Measurements from ENCODE around the gene ZBTB40. TPM values are rescaled to one million over a fixed set of nuclear protein-coding genes. Genes with fewer than 3 reads are reported as not detected.

ZBTB40 gene
- total RNA-seq, 4 donors from 2014 or later = 13.8 to 21.1 (median 18.4) TPM

DNA sequence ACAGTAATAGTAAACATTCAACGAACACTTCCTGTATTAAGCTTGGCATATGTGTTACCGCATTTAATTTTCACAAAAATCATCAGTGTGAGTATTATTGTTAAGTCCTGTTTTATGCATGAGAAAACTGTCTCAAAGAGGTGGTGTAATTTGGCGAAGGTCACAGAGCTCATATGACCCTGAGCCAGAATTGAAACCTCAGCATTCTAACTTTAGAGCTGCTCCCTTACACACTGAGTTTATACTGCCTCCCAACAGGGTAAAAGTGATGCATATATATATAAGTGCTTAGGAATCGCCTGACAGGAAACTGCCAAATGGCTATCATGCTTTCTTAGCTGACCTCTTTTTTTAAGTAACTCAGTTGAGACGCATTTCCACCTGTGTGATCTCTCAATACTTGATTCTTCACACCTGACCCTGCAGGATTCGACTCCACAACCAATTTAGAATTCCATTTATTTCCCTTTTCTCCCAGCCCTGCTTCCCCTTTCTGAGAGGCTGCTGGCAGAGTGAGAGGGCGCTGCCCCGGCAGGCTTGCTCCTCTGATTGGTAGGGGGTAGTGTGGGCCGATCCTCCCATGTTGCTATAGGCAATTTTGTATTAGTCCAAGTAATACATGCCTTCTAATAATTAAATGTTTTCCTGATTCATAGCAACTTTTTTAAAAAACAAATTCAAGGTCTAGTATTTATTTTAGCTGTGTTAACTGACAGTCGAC lies 40.5 kb downstream of the ZBTB40 start:
- H3K36me3 ChIP-seq = peaks cover 4 to 65% (median 24%) of the 10 kb centered on the region in 4 donors
- DNase-seq (ENCODE audit: extremely low spot score) = no peak
- H3K9me3 ChIP-seq = no peaks in the 10 kb centered on the region
- no peak overlapping the region for H3K4me3 ChIP-seq
- no peak overlapping the region for H3K27ac ChIP-seq (replicated peaks in 1 of 4)
- H3K4me1 ChIP-seq = peaks cover 0 to 15% (median 8%) of the 10 kb centered on the region in 4 donors
- 85% methylated on average over 10 of the region's 10 CpGs for WGBS
- TF ChIP-seq EP300 (IDR thresholded peaks at IDR 0.05) (no peak), POLR2AphosphoS5 (IDR thresholded peaks at IDR 0.05) (no peak), POLR2A (IDR thresholded peaks at IDR 0.05; ENCODE audit: low read depth) (no peak)
- TF ChIP-seq, protein P1, sequence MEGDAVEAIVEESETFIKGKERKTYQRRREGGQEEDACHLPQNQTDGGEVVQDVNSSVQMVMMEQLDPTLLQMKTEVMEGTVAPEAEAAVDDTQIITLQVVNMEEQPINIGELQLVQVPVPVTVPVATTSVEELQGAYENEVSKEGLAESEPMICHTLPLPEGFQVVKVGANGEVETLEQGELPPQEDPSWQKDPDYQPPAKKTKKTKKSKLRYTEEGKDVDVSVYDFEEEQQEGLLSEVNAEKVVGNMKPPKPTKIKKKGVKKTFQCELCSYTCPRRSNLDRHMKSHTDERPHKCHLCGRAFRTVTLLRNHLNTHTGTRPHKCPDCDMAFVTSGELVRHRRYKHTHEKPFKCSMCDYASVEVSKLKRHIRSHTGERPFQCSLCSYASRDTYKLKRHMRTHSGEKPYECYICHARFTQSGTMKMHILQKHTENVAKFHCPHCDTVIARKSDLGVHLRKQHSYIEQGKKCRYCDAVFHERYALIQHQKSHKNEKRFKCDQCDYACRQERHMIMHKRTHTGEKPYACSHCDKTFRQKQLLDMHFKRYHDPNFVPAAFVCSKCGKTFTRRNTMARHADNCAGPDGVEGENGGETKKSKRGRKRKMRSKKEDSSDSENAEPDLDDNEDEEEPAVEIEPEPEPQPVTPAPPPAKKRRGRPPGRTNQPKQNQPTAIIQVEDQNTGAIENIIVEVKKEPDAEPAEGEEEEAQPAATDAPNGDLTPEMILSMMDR (IDR thresholded peaks at IDR 0.05) = no peak
- intact Hi-C loops (cut with DNase I) = no loop called here
- no peaks in the 10 kb centered on the region for H3K27me3 ChIP-seq

DNA sequence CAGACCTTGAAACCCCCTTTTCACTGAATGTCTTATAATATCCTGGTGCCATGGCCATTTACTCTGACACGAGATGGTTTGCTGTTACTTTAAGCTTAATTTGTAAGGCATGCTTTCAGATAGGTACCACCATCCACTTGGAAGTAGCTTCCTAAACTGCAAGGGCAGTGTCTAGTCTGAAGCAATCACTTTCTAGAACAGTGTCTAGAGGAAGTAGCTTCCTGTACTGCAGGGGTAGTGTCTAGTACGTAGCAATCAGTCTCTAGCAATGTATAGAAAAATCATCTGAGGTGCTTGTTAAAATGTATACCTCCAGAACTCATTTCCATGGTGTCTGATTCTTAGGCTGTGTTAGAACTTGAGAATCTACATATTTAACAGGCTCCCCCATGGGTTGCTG lies 42.5 kb downstream of the ZBTB40 start:
- Histone ChIP-seq H3K36me3 (peaks cover 4 to 65% (median 24%) of the 10 kb centered on the region in 4 donors), H3K27ac (replicated peaks in 1 of 4) (no peak overlapping the region), H3K4me1 (peaks cover 10 to 14% (median 10%) of the 10 kb centered on the region in 4 donors), H3K27me3 (no peaks in the 10 kb centered on the region), H3K9me3 (no peaks in the 10 kb centered on the region), H3K4me3 (no peak overlapping the region)
- intact Hi-C loops (cut with DNase I) = no loop called here
- TF ChIP-seq, protein P1 (IDR thresholded peaks at IDR 0.05) = no peak
- TF ChIP-seq EP300 (IDR thresholded peaks at IDR 0.05) (no peak), POLR2A (IDR thresholded peaks at IDR 0.05; ENCODE audit: low read depth) (no peak), POLR2AphosphoS5 (IDR thresholded peaks at IDR 0.05) (no peak)
- DNase-seq (ENCODE audit: extremely low spot score) = no peak
- 90% methylated on average over 2 of the region's 2 CpGs for WGBS

DNA sequence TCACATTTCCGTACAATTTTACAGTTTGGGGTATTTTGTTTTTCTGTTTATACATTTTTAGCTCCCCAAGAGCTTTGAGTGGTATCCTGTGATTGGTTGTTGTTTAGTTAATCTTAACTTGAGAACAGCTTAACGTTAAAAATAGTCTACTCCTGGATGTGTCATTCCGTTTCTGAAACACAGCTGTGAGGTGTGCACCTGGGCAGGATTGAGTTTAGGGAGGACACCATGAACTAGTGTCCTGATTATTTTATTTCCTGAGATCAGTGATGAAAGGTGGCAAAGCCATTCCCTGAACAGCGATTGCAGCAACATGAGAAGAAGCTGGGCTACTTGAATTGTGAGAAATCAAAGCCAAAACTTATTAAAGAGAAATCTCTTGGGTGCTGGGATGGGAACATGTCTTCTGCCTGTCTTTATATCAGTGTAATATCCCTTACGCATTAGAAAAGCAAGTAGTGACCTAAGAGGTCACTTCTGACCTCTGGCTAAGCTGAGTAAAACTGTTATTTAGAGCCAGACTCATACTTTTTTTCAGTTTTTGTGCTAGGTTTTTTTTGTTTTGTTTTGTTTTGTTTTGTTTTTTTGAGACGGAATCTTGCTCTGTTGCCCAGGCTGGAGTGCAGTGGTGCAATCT lies 43.4 kb downstream of the ZBTB40 start:
- peaks cover 15 to 20% (median 19%) of the 10 kb centered on the region in 4 donors for H3K4me1 ChIP-seq
- peaks cover 4 to 59% (median 22%) of the 10 kb centered on the region in 4 donors for H3K36me3 ChIP-seq
- no peaks in the 10 kb centered on the region for H3K27me3 ChIP-seq
- no peaks in the 10 kb centered on the region for H3K9me3 ChIP-seq
- TF ChIP-seq POLR2A (IDR thresholded peaks at IDR 0.05; ENCODE audit: low read depth) (no peak), EP300 (IDR thresholded peaks at IDR 0.05) (no peak), POLR2AphosphoS5 (IDR thresholded peaks at IDR 0.05) (no peak)
- TF ChIP-seq, protein P1 (IDR thresholded peaks at IDR 0.05) = no peak
- intact Hi-C loops (cut with DNase I) = no loop called here
- no peak overlapping the region for H3K27ac ChIP-seq (replicated peaks in 1 of 4)
- no peak for DNase-seq (ENCODE audit: extremely low spot score)
- H3K4me3 ChIP-seq = no peak overlapping the region
- 81% methylated on average over 6 of the region's 6 CpGs for WGBS

DNA sequence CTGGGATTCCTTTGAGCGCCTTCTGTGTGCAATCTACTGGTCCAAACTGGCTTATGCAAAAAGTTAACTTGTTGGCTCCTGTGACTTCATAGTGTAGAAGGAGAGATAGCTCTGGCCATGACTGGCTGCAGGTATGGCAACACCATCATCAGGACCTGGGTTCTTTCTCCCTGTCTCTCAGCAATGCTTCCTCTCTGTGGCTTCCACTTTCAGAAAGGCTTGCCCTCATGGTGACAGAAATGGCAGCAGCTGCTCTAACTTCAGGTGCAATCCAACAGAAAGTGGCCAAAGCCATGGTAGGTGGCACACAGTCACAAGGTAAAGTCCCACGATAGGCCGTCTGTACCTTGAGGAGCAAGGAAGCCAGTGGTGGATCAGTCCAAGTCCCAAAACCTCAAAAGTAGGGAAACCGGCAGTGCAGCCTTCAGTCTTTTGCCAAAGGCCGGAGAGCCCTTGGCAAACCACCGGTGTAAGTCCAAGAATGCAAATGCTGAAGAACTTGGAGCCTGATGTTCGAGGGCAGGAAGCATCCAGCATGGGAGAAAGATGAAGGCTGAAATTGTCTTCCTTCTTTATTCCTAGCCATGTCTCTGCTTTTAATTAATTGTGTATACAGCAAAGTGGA lies 45.0 kb downstream of the ZBTB40 start:
- Histone ChIP-seq H3K4me3 (no peak overlapping the region), H3K36me3 (peaks cover 4 to 43% (median 16%) of the 10 kb centered on the region in 4 donors), H3K9me3 (no peaks in the 10 kb centered on the region), H3K4me1 (peaks cover 23 to 31% (median 30%) of the 10 kb centered on the region in 4 donors), H3K27me3 (no peaks in the 10 kb centered on the region), H3K27ac (replicated peaks in 1 of 4) (no peak overlapping the region)
- intact Hi-C loops (cut with DNase I) = no loop called here
- no peak for TF ChIP-seq POLR2A (IDR thresholded peaks at IDR 0.05; ENCODE audit: low read depth)
- TF ChIP-seq, protein P1 (IDR thresholded peaks at IDR 0.05) = no peak
- no peak for DNase-seq (ENCODE audit: extremely low spot score)
- WGBS = 96% methylated on average over 7 of the region's 7 CpGs

Measured in esophagus muscularis mucosa (tissue), 4 donors.